ENCODE data around the gene PPFIBP2. TPM values are rescaled to one million over a fixed set of nuclear protein-coding genes. Genes with fewer than 3 reads are reported as not detected.
A peak's percentile ranks its signal among the peaks of the same experiment; 100 is the strongest.

PPFIBP2 gene
- total RNA-seq, 1 donor from 2014 or later, result 74.1 TPM

DNA sequence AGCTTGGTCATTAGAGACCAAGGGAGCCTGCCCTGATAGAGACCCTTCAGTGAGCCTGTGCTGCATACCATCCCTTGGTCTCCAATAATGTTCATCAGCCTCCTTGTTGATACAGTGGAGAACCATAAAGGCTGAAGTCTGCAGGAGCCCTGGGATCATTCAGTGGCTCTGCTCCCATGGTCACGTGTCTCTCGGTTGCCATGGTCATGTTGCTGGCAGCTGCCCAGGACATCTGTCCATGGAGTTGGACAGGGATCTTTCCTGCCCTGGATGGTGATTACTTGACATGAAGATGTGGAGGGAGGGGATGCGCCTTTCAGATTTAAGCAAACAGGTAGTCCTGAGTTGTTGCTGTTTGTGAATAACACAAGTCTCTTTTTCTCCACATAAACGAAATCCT is 121.3 kb downstream of the PPFIBP2 start:
- peaks cover 2% of the 10 kb centered on the region for H3K4me1 Mint-ChIP-seq (ENCODE audit: unreplicated experiment)
- TF ChIP-seq, protein P1, sequence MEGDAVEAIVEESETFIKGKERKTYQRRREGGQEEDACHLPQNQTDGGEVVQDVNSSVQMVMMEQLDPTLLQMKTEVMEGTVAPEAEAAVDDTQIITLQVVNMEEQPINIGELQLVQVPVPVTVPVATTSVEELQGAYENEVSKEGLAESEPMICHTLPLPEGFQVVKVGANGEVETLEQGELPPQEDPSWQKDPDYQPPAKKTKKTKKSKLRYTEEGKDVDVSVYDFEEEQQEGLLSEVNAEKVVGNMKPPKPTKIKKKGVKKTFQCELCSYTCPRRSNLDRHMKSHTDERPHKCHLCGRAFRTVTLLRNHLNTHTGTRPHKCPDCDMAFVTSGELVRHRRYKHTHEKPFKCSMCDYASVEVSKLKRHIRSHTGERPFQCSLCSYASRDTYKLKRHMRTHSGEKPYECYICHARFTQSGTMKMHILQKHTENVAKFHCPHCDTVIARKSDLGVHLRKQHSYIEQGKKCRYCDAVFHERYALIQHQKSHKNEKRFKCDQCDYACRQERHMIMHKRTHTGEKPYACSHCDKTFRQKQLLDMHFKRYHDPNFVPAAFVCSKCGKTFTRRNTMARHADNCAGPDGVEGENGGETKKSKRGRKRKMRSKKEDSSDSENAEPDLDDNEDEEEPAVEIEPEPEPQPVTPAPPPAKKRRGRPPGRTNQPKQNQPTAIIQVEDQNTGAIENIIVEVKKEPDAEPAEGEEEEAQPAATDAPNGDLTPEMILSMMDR (IDR thresholded peaks at IDR 0.05), result no peak
- H3K36me3 Mint-ChIP-seq (ENCODE audit: unreplicated experiment), result peaks cover 79% of the 10 kb centered on the region
- no peak overlapping the region for H3K27ac Mint-ChIP-seq (ENCODE audit: unreplicated experiment)
- H3K9me3 Mint-ChIP-seq (ENCODE audit: unreplicated experiment), result no peaks in the 10 kb centered on the region
- H3K27me3 Mint-ChIP-seq (ENCODE audit: unreplicated experiment), result no peaks in the 10 kb centered on the region
- DNase-seq (ENCODE audit: extremely low spot score, unreplicated experiment), result no peak
- H3K4me3 Mint-ChIP-seq (ENCODE audit: unreplicated experiment), result no peak overlapping the region

DNA sequence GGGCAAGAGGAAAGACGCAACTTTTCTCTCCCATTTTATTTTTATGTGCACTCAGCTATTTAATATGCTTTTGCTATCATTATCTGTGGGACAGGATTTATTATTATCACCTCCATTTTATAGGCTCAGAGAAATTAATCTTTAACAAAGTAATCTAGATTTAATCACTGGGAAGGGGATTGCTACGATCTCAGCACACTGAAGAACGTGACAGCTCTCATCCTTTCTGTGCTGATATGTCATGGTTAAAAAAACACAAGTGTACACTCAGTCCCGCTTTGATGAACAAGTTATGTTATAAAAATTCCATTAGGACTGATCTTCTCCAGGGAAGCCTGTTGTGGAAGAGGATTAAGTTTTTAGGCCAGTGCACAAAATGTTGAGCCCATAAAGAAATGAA is 121.9 kb downstream of the PPFIBP2 start:
- Mint-ChIP-seq H3K27me3 (ENCODE audit: unreplicated experiment) (no peaks in the 10 kb centered on the region), H3K9me3 (ENCODE audit: unreplicated experiment) (no peaks in the 10 kb centered on the region), H3K4me1 (ENCODE audit: unreplicated experiment) (peaks cover 2% of the 10 kb centered on the region), H3K4me3 (ENCODE audit: unreplicated experiment) (no peak overlapping the region), H3K36me3 (ENCODE audit: unreplicated experiment) (peaks cover 81% of the 10 kb centered on the region), H3K27ac (ENCODE audit: unreplicated experiment) (no peak overlapping the region)
- TF ChIP-seq, protein P1 (IDR thresholded peaks at IDR 0.05), result no peak
- DNase-seq (ENCODE audit: extremely low spot score, unreplicated experiment), result no peak

DNA sequence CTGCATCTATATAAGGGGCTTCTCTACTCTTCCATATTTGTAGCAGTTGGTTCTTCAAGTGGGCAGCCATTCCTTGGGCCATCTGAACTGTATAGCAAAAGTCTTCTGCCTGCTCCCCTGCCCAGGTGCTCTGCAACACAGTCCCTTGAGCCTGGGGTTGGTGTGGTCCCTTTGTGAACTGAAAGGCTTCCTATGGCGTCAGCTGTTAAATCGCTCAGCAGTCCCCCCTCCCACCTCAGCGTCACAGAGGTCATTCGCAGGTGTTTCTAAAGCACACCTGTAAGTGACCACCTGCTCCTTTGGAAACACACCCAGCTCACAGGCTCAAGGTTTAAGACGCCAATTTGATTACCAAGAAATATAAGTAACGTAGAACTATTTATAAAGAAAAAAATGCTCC is 122.6 kb downstream of the PPFIBP2 start:
- H3K36me3 Mint-ChIP-seq (ENCODE audit: unreplicated experiment), result peaks cover 83% of the 10 kb centered on the region

DNA sequence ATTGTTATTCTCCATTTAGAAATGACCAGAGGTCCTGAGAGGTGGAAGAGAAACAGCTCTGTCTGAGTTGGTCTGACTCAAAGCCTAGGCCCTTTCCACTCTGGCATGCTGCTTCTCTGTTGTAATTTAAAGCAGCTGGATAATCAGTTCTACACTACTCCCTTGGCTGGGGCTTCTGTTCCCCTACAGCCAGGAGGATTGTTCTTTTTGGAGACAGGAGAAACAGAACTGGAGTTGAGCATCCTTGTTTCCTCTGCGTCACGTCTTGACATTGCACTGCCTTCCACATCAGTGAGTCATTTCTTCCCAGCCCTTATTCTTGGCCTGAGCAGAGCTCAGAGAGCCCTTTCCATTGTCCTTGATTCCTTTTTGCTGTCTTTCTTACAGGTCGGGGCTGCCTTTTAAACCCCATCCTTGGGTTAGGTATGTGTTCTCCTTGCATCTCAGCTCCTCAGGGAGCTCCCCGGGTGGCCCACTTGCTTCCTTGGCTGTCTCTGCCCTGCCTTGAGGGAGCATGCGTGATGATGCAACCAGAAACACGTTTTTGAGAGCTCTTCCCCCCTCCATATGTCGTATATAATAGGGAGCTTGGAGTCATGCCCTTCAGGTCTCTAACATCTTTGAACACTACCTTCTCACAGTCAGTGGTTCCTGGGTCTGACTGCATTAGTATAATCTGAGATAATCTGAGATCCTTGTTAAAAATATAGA is 123.8 kb downstream of the PPFIBP2 start:
- Mint-ChIP-seq H3K27me3 (ENCODE audit: unreplicated experiment) (no peaks in the 10 kb centered on the region), H3K9me3 (ENCODE audit: unreplicated experiment) (no peaks in the 10 kb centered on the region), H3K4me3 (ENCODE audit: unreplicated experiment) (no peak overlapping the region), H3K4me1 (ENCODE audit: unreplicated experiment) (peaks cover 2% of the 10 kb centered on the region), H3K36me3 (ENCODE audit: unreplicated experiment) (peaks cover 88% of the 10 kb centered on the region), H3K27ac (ENCODE audit: unreplicated experiment) (no peak overlapping the region)
- TF ChIP-seq, protein P1 (IDR thresholded peaks at IDR 0.05), result no peak
- DNase-seq (ENCODE audit: extremely low spot score, unreplicated experiment), result no peak

More for the DNA sequence above, 122.6 kb downstream of the PPFIBP2 start:
- H3K9me3 Mint-ChIP-seq (ENCODE audit: unreplicated experiment), result no peaks in the 10 kb centered on the region
- peaks cover 2% of the 10 kb centered on the region for H3K4me1 Mint-ChIP-seq (ENCODE audit: unreplicated experiment)
- TF ChIP-seq, protein P1 (IDR thresholded peaks at IDR 0.05), result no peak
- no peak overlapping the region for H3K27ac Mint-ChIP-seq (ENCODE audit: unreplicated experiment)
- DNase-seq (ENCODE audit: extremely low spot score, unreplicated experiment), result no peak
- H3K4me3 Mint-ChIP-seq (ENCODE audit: unreplicated experiment), result no peak overlapping the region
- no peaks in the 10 kb centered on the region for H3K27me3 Mint-ChIP-seq (ENCODE audit: unreplicated experiment)

DNA sequence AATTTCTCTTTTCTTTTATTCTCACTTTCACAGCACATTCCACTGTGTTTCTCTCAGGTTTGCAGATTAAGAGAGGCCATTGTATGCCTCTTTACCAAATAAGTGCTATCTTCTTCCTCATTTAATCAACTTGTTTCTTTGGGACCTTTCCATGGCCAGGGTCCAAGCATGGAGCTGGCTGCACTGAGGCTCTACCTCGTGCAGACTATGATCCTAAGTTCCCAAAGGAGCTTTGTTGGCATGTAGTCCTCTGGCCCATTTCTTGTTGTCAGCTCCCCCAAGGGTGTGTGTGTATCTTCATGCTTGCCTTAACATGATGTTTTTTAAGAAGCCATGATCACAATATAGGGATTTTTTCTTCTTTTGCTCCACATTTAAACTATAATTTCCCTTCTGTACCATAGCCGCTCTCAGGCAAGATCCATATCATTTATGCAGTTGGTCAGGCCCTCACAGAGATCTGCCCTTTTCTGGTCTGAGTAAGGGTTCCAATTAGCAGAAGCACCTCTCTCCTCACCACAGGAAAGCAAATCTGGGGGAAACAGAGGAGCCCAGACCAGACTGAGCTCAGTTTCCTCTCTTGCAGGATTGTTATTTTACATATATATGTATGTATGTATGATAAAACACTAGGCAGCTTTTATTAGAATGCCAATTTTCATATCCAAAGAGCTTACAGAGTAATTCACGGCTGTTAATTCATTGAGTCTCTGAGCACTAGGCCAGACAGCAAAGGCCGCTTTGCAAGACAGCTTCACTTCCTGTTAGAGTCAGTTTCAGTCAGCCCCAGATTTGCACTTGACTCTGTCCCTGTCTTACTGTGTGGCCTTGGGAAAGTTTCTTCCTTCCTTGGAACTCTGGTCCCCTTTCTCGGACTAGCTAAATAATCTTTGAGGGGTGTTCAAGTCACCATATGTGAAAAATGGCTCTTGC is 125.2 kb downstream of the PPFIBP2 start:
- Mint-ChIP-seq H3K9me3 (ENCODE audit: unreplicated experiment) (no peaks in the 10 kb centered on the region), H3K4me1 (ENCODE audit: unreplicated experiment) (peaks cover 2% of the 10 kb centered on the region), H3K27me3 (ENCODE audit: unreplicated experiment) (no peaks in the 10 kb centered on the region), H3K4me3 (ENCODE audit: unreplicated experiment) (no peak overlapping the region), H3K27ac (ENCODE audit: unreplicated experiment) (no peak overlapping the region), H3K36me3 (ENCODE audit: unreplicated experiment) (peaks cover 88% of the 10 kb centered on the region)
- TF ChIP-seq, protein P1 (IDR thresholded peaks at IDR 0.05), result no peak
- DNase-seq (ENCODE audit: extremely low spot score, unreplicated experiment), result peak; percentile 17

Data from osteocyte (in vitro differentiated cells).